H9 (cell line): Measurements from ENCODE around the gene COG3. TPM values are rescaled to one million over a fixed set of nuclear protein-coding genes. Genes with fewer than 3 reads are reported as not detected.

ENCODE experiments used
- DNase-seq: peaks from one replicate; pipeline ENCODE4 v3.0.0-alpha.2; 2017
- H2AFZ ChIP-seq: one replicate; pipeline ENCODE4 v1.6.1; 2013; ENCODE audit warnings: mild to moderate bottlenecking, low read length, control low read depth, moderate library complexity
- H2AK5ac ChIP-seq: 2 replicates; pipeline ENCODE4 v1.6.1; 2013; ENCODE audit warnings: low read length, control low read depth, mixed read lengths; ENCODE audit not compliant: insufficient read length
- H2BK120ac ChIP-seq: one replicate; pipeline ENCODE4 v1.6.1; 2013; ENCODE audit warnings: low read depth, mild to moderate bottlenecking, low read length, control low read depth, inconsistent platforms; ENCODE audit not compliant: poor library complexity, severe bottlenecking
- H2BK12ac ChIP-seq: 2 replicates; pipeline ENCODE4 v1.6.1; 2013; ENCODE audit warnings: low read length, control low read depth, mixed read lengths, low read depth; ENCODE audit not compliant: insufficient read length
- H2BK15ac ChIP-seq: 2 replicates; pipeline ENCODE4 v1.6.1; 2013; ENCODE audit warnings: low read depth, low read length, control low read depth
- H2BK20ac ChIP-seq: one replicate; pipeline ENCODE4 v1.6.1; 2013; ENCODE audit warnings: low read depth, mild to moderate bottlenecking, low read length, control low read depth, inconsistent platforms; ENCODE audit not compliant: poor library complexity, severe bottlenecking
- H2BK5ac ChIP-seq: 2 replicates; pipeline ENCODE4 v1.6.1; 2013; ENCODE audit warnings: low read length, control low read depth, mixed read lengths; ENCODE audit not compliant: insufficient read length
- H3K14ac ChIP-seq: 2 replicates; pipeline ENCODE4 v1.6.1; 2013; ENCODE audit warnings: low read length, control low read depth; ENCODE audit not compliant: insufficient read depth
- H3K18ac ChIP-seq: 2 replicates; pipeline ENCODE4 v1.6.1; 2013; ENCODE audit warnings: low read depth, mild to moderate bottlenecking, mixed read lengths, low read length, control low read depth; ENCODE audit not compliant: insufficient read length
- H3K23ac ChIP-seq: 2 replicates; pipeline ENCODE4 v1.6.1; 2013; ENCODE audit warnings: low read length, control low read depth, mixed read lengths, low read depth; ENCODE audit not compliant: insufficient read length
- H3K23me2 ChIP-seq: 2 replicates; pipeline ENCODE4 v1.6.1; 2013; ENCODE audit warnings: low read depth, mild to moderate bottlenecking, mixed read lengths, low read length, control low read depth; ENCODE audit not compliant: insufficient read length, poor library complexity, severe bottlenecking
- H3K27ac ChIP-seq: 2 replicates; pipeline ENCODE4 v1.5.1; 2013; ENCODE audit warnings: low read length, control low read depth, mixed read lengths, low read depth; ENCODE audit not compliant: insufficient read length
- H3K27me3 ChIP-seq: 2 replicates; pipeline ENCODE4 v1.6.1; 2013; ENCODE audit warnings: low read length, control low read depth, inconsistent platforms; ENCODE audit not compliant: insufficient read depth
- H3K4ac ChIP-seq: 2 replicates; pipeline ENCODE4 v1.6.1; 2013; ENCODE audit warnings: low read depth, mild to moderate bottlenecking, control low read depth, inconsistent platforms, low read length, moderate library complexity
- H3K4me1 ChIP-seq: 2 replicates; pipeline ENCODE4 v1.6.1; 2013; ENCODE audit warnings: low read length, control low read depth, inconsistent platforms; ENCODE audit not compliant: insufficient read depth
- H3K4me2 ChIP-seq: 2 replicates; pipeline ENCODE4 v1.6.1; 2013; ENCODE audit warnings: low read length, control low read depth, mixed read lengths; ENCODE audit not compliant: insufficient read length, insufficient read depth
- H3K56ac ChIP-seq: 2 replicates; pipeline ENCODE4 v1.6.1; 2013; ENCODE audit warnings: low read depth, mild to moderate bottlenecking, mixed read lengths, low read length, control low read depth; ENCODE audit not compliant: insufficient read length
- H3K79me1 ChIP-seq: 2 replicates; pipeline ENCODE4 v1.6.1; 2013; ENCODE audit warnings: low read depth, mild to moderate bottlenecking, moderate library complexity, low read length, control low read depth, inconsistent platforms; ENCODE audit not compliant: insufficient read depth, poor library complexity, severe bottlenecking
- H3K79me2 ChIP-seq: 2 replicates; pipeline ENCODE4 v1.6.1; 2013; ENCODE audit warnings: low read length, control low read depth, inconsistent platforms; ENCODE audit not compliant: insufficient read depth
- H3K9ac ChIP-seq: 2 replicates; pipeline ENCODE4 v1.6.1; 2013; ENCODE audit warnings: low read length, control low read depth, mixed read lengths; ENCODE audit not compliant: insufficient read length; ENCODE audit errors: extremely low read depth
- H3K9me3 ChIP-seq: one replicate; pipeline ENCODE4 v1.6.1; 2013; ENCODE audit warnings: low read depth, low read length, inconsistent platforms; ENCODE audit not compliant: control insufficient read depth
- H3T11ph ChIP-seq: one replicate; pipeline ENCODE4 v1.6.1; 2013; ENCODE audit warnings: mild to moderate bottlenecking, low read length, control low read depth, inconsistent platforms
- H4K20me1 ChIP-seq: one replicate; pipeline ENCODE4 v1.6.1; 2013; ENCODE audit not compliant: control insufficient read depth, insufficient read length, insufficient read depth
- H4K5ac ChIP-seq: 2 replicates; pipeline ENCODE4 v1.6.1; 2013; ENCODE audit warnings: low read depth, mild to moderate bottlenecking, mixed read lengths, low read length, control low read depth; ENCODE audit not compliant: insufficient read length
- H4K8ac ChIP-seq: replicated peaks from 2 replicates; pipeline ENCODE4 v1.6.1; 2013; ENCODE audit warnings: low read length, control low read depth, mixed read lengths, low read depth; ENCODE audit not compliant: insufficient read length
- H4K91ac ChIP-seq: 2 replicates; pipeline ENCODE4 v1.6.1; 2013; ENCODE audit warnings: low read depth, mild to moderate bottlenecking, moderate library complexity, mixed read lengths, low read length, control low read depth; ENCODE audit not compliant: insufficient read length
- H3K27ac Mint-ChIP-seq, 3 experiments: 2 replicates in 2 of 3; 3 replicates in 1 of 3; pipeline ENCODE4 v1.8.0; 2020 to 2021; ENCODE audit warnings: mixed read lengths in 3 of 3, mild to moderate bottlenecking in 1 of 3, moderate library complexity in 1 of 3
- H3K27me3 Mint-ChIP-seq: 2 replicates; pipeline ENCODE4 v1.8.0; 2021; ENCODE audit warnings: low read depth, mild to moderate bottlenecking, moderate library complexity, mixed read lengths
- H3K36me3 Mint-ChIP-seq, 3 experiments: 2 replicates in 2 of 3; 3 replicates in 1 of 3; pipeline ENCODE4 v1.8.0; 2020 to 2021; ENCODE audit warnings: low read depth in 3 of 3, mixed read lengths in 3 of 3; ENCODE audit not compliant: insufficient read depth in 1 of 3
- H3K4me1 Mint-ChIP-seq, 2 experiments: 2 replicates each; pipeline ENCODE4 v1.8.0; 2020; ENCODE audit warnings: mixed read lengths in 2 of 2
- H3K4me3 Mint-ChIP-seq, 2 experiments: 2 replicates in 1 of 2; 3 replicates in 1 of 2; pipeline ENCODE4 v1.8.0; 2020 to 2021; ENCODE audit warnings: mild to moderate bottlenecking in 2 of 2, mixed read lengths in 2 of 2, moderate library complexity in 1 of 2
- H3K9me3 Mint-ChIP-seq, 2 experiments: 2 replicates in 1 of 2; 3 replicates in 1 of 2; pipeline ENCODE4 v1.8.0; 2020; ENCODE audit warnings: mild to moderate bottlenecking in 2 of 2, mixed read lengths in 2 of 2, moderate library complexity in 1 of 2
- WGBS: extraction: QIAGEN DNeasy Blood & Tissue Kit; methylation state at CpG from one replicate; pipeline ENCODE4 v1.1.7; 2013; ENCODE audit warnings: missing lambda C conversion rate, low lambda C conversion rate, mixed read lengths; ENCODE audit not compliant: insufficient read length; ENCODE audit errors: extremely low coverage; 5-methylcytosine and 5-hydroxymethylcytosine counted together
- total RNA-seq: library from RNA; stranded (reverse); gene quantifications from 2 replicates; pipeline ENCODE4 v1.2.1, GENCODE V29; 2021
- TF ChIP-seq, protein P1 (sequence below): fragments of 200-600 bp; sonication (generic); conservative IDR thresholded peaks from 3 replicates; pipeline ENCODE4 v1.8.0; 2021; ENCODE audit warnings: antibody characterized with exemption, mild to moderate bottlenecking

The COG3 gene
- total RNA-seq, 1 experiment from 2014 or later = 16.5 TPM

DNA sequence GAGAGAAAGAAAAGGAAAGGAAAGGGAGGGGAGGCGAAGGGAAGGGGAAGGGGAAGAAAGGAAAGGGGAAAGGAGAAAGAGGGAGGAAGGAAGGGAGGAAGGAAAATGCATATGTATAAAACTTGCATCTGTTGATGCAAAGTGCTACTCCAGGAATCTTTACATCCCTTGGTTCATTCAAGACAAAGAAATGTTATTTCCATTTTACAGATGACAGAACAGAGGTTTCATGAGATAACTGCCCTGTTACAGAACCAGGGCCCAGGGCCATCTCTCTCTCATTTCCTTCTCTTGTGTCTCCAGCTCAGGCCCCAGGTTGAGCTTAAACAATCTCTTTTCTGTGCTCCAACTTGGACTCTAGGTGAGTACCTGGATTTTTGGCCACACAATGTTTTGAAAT, 44.8 kb upstream of the COG3 start:
- no peaks in the 10 kb centered on the region for H3K79me1 ChIP-seq
- no peak overlapping the region for H3T11ph ChIP-seq
- H3K27me3 ChIP-seq = no peaks in the 10 kb centered on the region
- H4K20me1 ChIP-seq = no peaks in the 10 kb centered on the region
- peaks cover 9% of the 10 kb centered on the region for H3K23me2 ChIP-seq
- H4K5ac ChIP-seq = no peak overlapping the region
- no peak overlapping the region for H4K91ac ChIP-seq
- no peak for DNase-seq
- H3K14ac ChIP-seq = no peak overlapping the region
- H2AK5ac ChIP-seq = no peak overlapping the region
- H2BK120ac ChIP-seq = no peak overlapping the region
- no peak overlapping the region for H3K27ac ChIP-seq
- H3K4me3 Mint-ChIP-seq = no peak overlapping the region
- H3K9me3 Mint-ChIP-seq = 0 out of 5 replicates have a peak, but pooled peaks cover 0 to 2% of the 10 kb centered on the region in 2 experiments
- no peak overlapping the region for H3K56ac ChIP-seq
- no CpG with 5 or more reads among the region's 1 CpG for WGBS
- no peaks in the 10 kb centered on the region for H3K79me2 ChIP-seq
- H3K9ac ChIP-seq = no peak overlapping the region
- no peak overlapping the region for H3K27ac Mint-ChIP-seq
- TF ChIP-seq, protein P1, sequence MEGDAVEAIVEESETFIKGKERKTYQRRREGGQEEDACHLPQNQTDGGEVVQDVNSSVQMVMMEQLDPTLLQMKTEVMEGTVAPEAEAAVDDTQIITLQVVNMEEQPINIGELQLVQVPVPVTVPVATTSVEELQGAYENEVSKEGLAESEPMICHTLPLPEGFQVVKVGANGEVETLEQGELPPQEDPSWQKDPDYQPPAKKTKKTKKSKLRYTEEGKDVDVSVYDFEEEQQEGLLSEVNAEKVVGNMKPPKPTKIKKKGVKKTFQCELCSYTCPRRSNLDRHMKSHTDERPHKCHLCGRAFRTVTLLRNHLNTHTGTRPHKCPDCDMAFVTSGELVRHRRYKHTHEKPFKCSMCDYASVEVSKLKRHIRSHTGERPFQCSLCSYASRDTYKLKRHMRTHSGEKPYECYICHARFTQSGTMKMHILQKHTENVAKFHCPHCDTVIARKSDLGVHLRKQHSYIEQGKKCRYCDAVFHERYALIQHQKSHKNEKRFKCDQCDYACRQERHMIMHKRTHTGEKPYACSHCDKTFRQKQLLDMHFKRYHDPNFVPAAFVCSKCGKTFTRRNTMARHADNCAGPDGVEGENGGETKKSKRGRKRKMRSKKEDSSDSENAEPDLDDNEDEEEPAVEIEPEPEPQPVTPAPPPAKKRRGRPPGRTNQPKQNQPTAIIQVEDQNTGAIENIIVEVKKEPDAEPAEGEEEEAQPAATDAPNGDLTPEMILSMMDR = no peak
- H2BK15ac ChIP-seq = no peak overlapping the region
- no peaks in the 10 kb centered on the region for H3K9me3 ChIP-seq
- no peaks in the 10 kb centered on the region for H3K4me1 ChIP-seq
- H2BK12ac ChIP-seq = no peak overlapping the region
- H2BK20ac ChIP-seq = no peak overlapping the region
- peaks cover 15% of the 10 kb centered on the region for H3K27me3 Mint-ChIP-seq
- no peak overlapping the region for H3K18ac ChIP-seq
- no peak overlapping the region for H3K4me2 ChIP-seq
- H3K23ac ChIP-seq = no peak overlapping the region
- no peak overlapping the region for H4K8ac ChIP-seq
- peaks cover 2 to 7% of the 10 kb centered on the region in 2 experiments for H3K4me1 Mint-ChIP-seq
- no peak overlapping the region for H2AFZ ChIP-seq
- no peaks in the 10 kb centered on the region; a peak in 1 of 7 replicates for H3K36me3 Mint-ChIP-seq
- H2BK5ac ChIP-seq = no peak overlapping the region
- H3K4ac ChIP-seq = no peak overlapping the region
